Pulmonary artery endothelial cell (primary cell): Measurements from ENCODE around the gene MAGEA2B. TPM values are rescaled to one million over a fixed set of nuclear protein-coding genes. Genes with fewer than 3 reads are reported as not detected.
"Not testable (repeated sequence)": the region's sequence is repeated elsewhere in the genome, so short reads cannot be mapped to it uniquely, and the experiment has no call there.

Experiments used
- DNase-seq: peaks from one replicate; pipeline ENCODE4 v3.0.0-alpha.2; 2011; ENCODE audit warnings: low read depth, low spot score
- total RNA-seq: library from RNA; depleted of rRNA; stranded (reverse); fragments of >200 nt; gene quantifications from 2 replicates; pipeline ENCODE4 v1.2.3, GENCODE V29; 2014

MAGEA2B gene, protein sequence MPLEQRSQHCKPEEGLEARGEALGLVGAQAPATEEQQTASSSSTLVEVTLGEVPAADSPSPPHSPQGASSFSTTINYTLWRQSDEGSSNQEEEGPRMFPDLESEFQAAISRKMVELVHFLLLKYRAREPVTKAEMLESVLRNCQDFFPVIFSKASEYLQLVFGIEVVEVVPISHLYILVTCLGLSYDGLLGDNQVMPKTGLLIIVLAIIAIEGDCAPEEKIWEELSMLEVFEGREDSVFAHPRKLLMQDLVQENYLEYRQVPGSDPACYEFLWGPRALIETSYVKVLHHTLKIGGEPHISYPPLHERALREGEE
- total RNA-seq = not detected in 2 replicates

GRCh38 chrX:152713815-152714787 lies at the start of gene MAGEA2B:
Gene MAGEA2B (plus strand): TSS chrX:152714628. CDS start chrX:152717107, 2,479 bp downstream.
- DNase-seq = not testable (repeated sequence)

GRCh38 chrX:152674135-152674534 lies 40.3 kb upstream of the MAGEA2B start:
- DNase-seq = no peak

GRCh38 chrX:152674652-152675051 lies 39.8 kb upstream of the MAGEA2B start:
- DNase-seq = not testable (repeated sequence)

GRCh38 chrX:152681012-152681411 lies 33.4 kb upstream of the MAGEA2B start:
- not testable (repeated sequence) for DNase-seq

DNA sequence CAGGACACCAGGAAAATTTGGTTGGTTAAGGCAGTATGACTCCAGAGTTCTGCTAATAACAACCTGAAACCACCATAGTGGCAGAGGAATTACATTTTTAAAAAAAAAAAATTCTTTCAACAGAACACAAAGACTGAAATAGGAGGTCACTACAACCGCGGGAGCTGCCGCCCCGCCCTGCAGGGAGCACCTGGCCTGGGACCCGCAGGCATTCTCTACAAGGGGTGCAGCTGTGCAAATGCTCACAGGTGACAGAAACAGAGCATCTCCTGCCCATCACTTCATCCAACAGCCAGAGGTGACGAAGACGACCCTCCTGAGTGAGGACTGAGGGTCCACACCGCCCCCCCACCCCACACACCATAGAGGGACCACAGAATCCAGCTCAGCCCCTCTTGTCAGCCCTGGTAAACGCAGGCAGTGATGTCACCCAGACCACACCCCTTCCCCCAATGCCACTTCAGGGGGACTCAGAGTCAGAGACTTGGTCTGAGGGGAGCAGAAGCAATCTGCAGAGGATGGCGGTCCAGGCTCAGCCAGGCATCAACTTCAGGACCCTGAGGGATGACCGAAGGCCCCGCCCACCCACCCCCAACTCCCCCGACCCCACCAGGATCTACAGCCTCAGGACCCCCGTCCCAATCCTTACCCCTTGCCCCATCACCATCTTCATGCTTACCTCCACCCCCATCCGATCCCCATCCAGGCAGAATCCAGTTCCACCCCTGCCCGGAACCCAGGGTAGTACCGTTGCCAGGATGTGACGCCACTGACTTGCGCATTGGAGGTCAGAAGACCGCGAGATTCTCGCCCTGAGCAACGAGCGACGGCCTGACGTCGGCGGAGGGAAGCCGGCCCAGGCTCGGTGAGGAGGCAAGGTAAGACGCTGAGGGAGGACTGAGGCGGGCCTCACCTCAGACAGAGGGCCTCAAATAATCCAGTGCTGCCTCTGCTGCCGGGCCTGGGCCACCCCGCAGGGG lies 16.2 kb upstream of the MAGEA2B start, which contains the start of gene MAGEA3:
MAGEA3 (plus strand) TSS at position 843 of the 980 bp plus-strand sequence. CDS start 2,039 bp downstream, outside the sequence.
- DNase-seq = not testable (repeated sequence)

DNA sequence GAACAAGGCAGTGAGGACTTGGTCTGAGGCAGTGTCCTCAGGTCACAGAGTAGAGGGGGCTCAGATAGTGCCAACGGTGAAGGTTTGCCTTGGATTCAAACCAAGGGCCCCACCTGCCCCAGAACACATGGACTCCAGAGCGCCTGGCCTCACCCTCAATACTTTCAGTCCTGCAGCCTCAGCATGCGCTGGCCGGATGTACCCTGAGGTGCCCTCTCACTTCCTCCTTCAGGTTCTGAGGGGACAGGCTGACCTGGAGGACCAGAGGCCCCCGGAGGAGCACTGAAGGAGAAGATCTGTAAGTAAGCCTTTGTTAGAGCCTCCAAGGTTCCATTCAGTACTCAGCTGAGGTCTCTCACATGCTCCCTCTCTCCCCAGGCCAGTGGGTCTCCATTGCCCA lies 14.0 kb upstream of the MAGEA2B start:
- DNase-seq = not testable (repeated sequence)

GRCh38 chrX:152706500-152706899 lies 7.9 kb upstream of the MAGEA2B start:
- DNase-seq = not testable (repeated sequence)

DNA sequence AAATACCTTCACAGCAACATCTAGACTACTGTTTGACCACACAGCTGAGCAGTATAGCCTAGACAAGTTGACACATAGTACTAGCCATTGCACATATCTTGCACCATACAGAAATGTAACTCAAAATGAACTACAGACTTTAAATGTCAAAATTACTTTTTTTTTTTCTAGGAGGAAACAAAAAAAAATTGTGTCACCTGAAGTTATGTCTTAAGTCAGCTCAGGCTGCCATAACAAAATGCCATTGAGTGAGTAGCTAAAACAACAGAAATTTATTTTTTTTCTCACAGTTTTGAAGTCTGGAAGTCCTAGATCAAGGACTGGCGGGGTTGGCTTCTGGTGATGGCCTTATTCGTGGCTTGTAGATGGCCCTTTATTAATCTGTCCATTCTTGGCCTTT lies 5.3 kb upstream of the MAGEA2B start, which contains the start of gene CSAG2:
CSAG2 (minus strand) TSS at position 101 of the 400 bp plus-strand sequence. CDS start 161 bp downstream, outside the sequence.
- not testable (repeated sequence) for DNase-seq

DNA sequence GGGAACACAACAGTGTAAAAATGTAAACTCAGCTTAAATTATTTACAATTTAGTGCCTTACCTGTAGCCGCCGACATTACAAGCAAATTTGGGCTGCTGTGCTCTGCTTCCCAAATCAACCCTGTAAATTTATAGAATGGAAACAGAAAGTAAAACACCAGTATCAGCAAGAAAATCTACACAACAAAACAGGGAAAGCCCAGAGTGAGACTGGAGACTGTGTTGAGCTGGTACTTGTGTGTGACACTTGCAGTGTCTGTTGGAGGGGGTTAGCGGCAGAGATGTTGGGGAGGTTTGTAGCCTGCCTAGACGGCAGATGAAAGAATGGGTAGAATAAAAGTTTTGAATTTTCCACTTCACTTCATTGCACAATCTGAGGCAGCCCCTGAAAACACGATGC lies 1.2 kb upstream of the MAGEA2B start:
- not testable (repeated sequence) for DNase-seq

- no peak for DNase-seq
Measured at GRCh38 chrX:152725409-152725808, 11.0 kb downstream of the MAGEA2B start.

GRCh38 chrX:152733261-152733975 lies 19.0 kb downstream of the MAGEA2B start, which contains the start of the genes CSAG1 and MAGEA12:
Gene CSAG1 (minus strand): TSS chrX:152733721. CDS start chrX:152732460, 1,261 bp downstream.
Gene MAGEA12 (plus strand): TSS chrX:152733757. CDS start chrX:152736162, 2,405 bp downstream.
- DNase-seq = no peak

- not testable (repeated sequence) for DNase-seq
Measured at GRCh38 chrX:152734143-152734858, 19.9 kb downstream of the MAGEA2B start.

GRCh38 chrX:152735101-152735500 lies 20.7 kb downstream of the MAGEA2B start:
- no peak for DNase-seq

- no peak for DNase-seq
Measured at GRCh38 chrX:152735860-152736511, 21.6 kb downstream of the MAGEA2B start.

DNA sequence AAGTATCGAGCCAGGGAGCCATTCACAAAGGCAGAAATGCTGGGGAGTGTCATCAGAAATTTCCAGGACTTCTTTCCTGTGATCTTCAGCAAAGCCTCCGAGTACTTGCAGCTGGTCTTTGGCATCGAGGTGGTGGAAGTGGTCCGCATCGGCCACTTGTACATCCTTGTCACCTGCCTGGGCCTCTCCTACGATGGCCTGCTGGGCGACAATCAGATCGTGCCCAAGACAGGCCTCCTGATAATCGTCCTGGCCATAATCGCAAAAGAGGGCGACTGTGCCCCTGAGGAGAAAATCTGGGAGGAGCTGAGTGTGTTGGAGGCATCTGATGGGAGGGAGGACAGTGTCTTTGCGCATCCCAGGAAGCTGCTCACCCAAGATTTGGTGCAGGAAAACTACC lies 22.1 kb downstream of the MAGEA2B start:
- DNase-seq = not testable (repeated sequence)

DNA sequence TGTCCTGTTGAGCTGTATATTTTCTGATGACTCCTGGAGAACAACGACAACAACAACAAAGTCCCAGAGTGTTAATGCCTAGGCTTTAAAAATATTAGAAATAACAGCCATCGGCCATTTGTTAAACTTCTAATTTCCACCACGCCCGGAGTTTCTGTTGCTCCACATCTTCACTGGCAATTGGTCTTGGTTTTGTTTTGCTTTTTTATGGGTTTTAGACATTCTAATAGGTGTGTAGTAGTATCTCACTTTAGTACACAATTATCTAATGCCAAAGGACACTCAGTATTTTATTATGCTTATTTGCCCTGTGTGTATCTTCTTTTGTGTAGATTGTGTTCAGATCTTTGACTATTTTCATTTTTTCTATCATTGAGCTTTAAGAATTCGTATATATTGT lies 24.1 kb downstream of the MAGEA2B start:
- DNase-seq = no peak

DNA sequence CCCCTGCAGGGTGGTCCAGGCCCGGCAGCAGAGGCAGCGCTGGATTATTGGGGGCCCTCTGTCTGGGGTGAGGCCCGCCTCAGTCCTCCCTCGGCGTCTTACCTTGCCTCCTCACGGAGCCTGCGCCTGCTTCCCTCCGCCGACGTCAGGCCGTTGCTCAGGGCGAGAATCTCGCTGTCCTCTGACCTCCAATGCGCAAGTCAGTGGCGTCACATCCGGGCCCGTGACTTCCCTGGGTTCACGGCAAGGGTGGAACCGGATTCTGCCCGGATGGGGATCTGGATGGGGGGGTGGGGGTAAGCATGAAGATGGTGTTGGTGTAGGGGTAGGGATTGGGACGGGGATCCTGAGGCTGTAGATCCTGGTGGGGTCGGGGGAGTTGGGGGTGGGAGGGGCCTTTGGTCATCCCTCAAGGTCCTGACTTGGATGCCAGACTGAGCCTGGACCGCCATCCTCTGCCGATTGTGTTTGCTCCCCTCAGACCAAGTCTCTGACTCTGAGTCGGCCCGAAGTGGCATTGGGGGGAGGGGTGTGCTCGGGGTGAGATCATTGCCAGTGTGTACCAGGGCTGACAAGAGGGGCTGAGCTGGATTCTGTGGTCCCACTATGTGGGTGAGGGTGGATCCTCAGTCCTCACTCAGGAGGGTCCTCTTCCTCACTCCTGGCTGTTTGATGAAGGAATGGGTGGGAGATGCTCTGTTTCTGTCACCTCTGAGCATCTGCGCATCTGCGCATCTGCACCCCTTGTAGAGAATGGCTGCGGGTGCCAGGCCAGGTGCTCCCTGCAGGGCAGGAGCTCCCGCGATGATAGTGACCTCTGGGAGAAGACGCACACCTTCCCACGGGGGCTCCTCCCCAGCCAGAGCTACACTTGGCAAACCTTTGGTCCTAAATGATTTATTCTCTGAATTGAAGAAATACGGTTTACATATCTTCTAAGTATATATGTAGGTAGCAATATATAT lies 39.5 kb downstream of the MAGEA2B start, which contains the start of gene MAGEA2:
MAGEA2 (minus strand) TSS at position 157 of the 965 bp plus-strand sequence. CDS start 2,479 bp downstream, outside the sequence.
- DNase-seq = not testable (repeated sequence)
